Small intestine (tissue), 7 donors: ENCODE data around the gene AUTS2. TPM values are rescaled to one million over a fixed set of nuclear protein-coding genes. Genes with fewer than 3 reads are reported as not detected.

Experiments used
- DNase-seq, 2 donors: peaks; one replicate each; pipeline versions ENCODE4 v3.0.0 to v3.0.0-alpha.2; 2013
- FAIRE-seq: peaks from 2 replicates; lab custom pipeline; 2012; peaks lifted over from hg19 to GRCh38; lab: Jason Lieb, UNC
- H3K27ac ChIP-seq, 3 donors: one replicate each; pipeline ENCODE4 v1.5.1; 2013; ENCODE audit warnings: low read length in 2 of 3, mild to moderate bottlenecking in 2 of 3, control low read depth in 1 of 3, inconsistent platforms in 1 of 3, low read depth in 1 of 3, moderate library complexity in 1 of 3
- H3K27me3 ChIP-seq, 3 donors: one replicate each; pipeline ENCODE4 v1.6.1; 2013; ENCODE audit warnings: low read length in 3 of 3, inconsistent platforms in 1 of 3; ENCODE audit not compliant: control insufficient read depth in 3 of 3, insufficient read depth in 3 of 3
- H3K36me3 ChIP-seq, 3 donors: one replicate each; pipeline ENCODE4 v1.6.1; 2013; ENCODE audit warnings: low read length in 3 of 3, inconsistent platforms in 1 of 3, low read depth in 1 of 3, mild to moderate bottlenecking in 1 of 3, moderate library complexity in 1 of 3; ENCODE audit not compliant: control insufficient read depth in 3 of 3, insufficient read depth in 2 of 3
- H3K4me1 ChIP-seq, 3 donors: one replicate each; pipeline ENCODE4 v1.6.1; 2013; ENCODE audit warnings: low read length in 2 of 3, inconsistent platforms in 1 of 3, low read depth in 1 of 3, mild to moderate bottlenecking in 1 of 3, moderate library complexity in 1 of 3; ENCODE audit not compliant: control insufficient read depth in 3 of 3, insufficient read depth in 2 of 3
- H3K4me3 ChIP-seq, 3 donors: one replicate each; pipeline ENCODE4 v1.5.1; 2013; ENCODE audit warnings: low read length in 3 of 3, control low read depth in 1 of 3, inconsistent platforms in 1 of 3, low read depth in 1 of 3, mild to moderate bottlenecking in 1 of 3, moderate library complexity in 1 of 3
- H3K9me3 ChIP-seq, 2 donors: one replicate each; pipeline ENCODE4 v1.6.1; 2013; ENCODE audit warnings: low read depth in 1 of 2, low read length in 1 of 2; ENCODE audit not compliant: control insufficient read depth in 2 of 2, insufficient read depth in 1 of 2
- WGBS, 3 donors: extraction: QIAGEN DNeasy Blood & Tissue Kit; methylation state at CpG; one replicate each; pipeline ENCODE4 v1.1.7; 2013; 5-methylcytosine and 5-hydroxymethylcytosine counted together
- polyA plus RNA-seq, 4 donors: library from polyadenylated mRNA; stranded (reverse) in 3 of 4; unstranded in 1 of 4; fragments of 200-250 nt in 3 of 4; fragments of 120-200 nt in 1 of 4; gene quantifications; one replicate each; pipeline versions ENCODE4 v1.2.1 to v1.2.3, GENCODE V29; 2013
- donor health status: healthy with polysubstance abuse.
- donor health status: control.
- donor health status: control.
- donor health status: Bipolar disorder and iron deficiency.
- donor health status: healthy.

The AUTS2 gene
- polyA plus RNA-seq, 4 donors = 4.9 to 43.5 (median 13.6) TPM

DNA sequence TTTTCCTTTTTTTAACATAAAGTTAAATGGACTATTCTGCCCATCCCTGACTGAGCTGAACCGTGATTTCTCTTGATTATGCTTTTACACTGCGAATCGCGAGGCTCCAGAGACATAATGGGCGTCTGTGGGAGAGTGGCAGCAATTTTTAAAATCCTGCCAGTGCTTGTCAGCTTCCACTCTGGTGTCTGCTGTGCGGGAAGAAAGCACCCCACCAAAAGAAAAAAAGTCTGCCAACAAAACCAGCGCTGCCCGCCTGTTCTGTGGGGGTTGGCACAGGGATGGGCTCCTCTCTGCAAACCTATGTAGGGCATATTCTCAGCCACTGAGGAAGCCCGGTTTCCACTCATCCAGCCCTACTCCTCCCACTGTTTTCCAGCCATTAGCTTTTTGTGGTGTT is 941.3 kb downstream of the AUTS2 start:
- no peaks in the 10 kb centered on the region for H3K9me3 ChIP-seq
- no peaks in the 10 kb centered on the region for H3K27me3 ChIP-seq
- 82 to 96% (median 92%) methylated on average over 9 of the region's 9 CpGs for WGBS, 3 donors
- H3K4me1 ChIP-seq = no peaks in the 10 kb centered on the region
- no peak overlapping the region for H3K27ac ChIP-seq
- no peak for DNase-seq
- no peak for FAIRE-seq
- H3K36me3 ChIP-seq = no peaks in the 10 kb centered on the region
- H3K4me3 ChIP-seq = no peak overlapping the region

DNA sequence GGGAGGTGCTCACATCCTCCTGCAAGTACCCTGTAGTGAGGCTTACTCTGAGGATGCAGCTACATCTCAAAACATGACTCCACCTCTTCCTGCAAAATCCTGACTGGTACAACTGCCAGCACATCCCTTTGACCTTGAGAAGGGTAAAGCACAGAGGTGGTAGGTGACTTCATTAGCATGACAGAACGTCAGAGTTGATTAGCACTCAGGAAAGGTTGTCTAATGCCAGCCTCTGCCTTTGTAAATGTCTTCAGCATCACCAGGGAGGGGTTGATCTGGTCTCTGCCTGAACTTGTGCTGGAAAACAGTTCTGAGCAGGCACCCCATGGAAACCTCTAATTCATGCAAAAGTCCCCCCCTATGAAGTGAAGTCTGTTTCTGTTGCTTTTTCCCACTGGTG is 942.4 kb downstream of the AUTS2 start:
- WGBS, 3 donors = 30 to 66% (median 45%) methylated on average over 1 of the region's 1 CpG

DNA sequence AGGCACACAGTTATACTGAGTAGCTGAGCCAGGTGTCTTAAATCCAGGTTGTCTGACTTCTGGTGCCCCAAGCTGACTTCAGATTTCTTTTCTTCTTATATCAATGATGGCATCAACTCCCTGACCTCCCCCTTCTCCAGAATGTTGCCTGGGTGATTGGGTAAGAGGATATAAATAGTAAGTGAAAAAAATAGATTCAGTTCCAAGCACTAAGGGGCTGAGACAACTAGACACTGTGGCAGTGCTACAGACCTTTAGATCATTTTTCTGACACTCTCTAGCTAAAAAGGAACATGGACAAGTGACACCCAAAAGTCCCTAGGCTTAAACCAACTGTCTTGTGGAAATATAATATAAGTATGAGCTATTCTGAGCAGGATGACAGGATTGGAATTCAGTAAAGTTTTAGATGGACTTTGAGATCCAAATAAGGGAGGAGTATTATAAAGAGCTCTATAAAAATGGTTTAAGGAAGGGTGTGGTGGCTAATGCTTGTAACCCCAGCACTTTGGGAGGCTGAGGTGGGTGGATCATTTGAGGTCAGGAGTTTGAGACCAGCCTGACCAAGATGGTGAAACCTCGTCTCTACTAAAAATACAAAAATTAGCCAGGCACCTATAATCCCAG is 944.6 kb downstream of the AUTS2 start:
- Histone ChIP-seq H3K27me3 (no peaks in the 10 kb centered on the region), H3K27ac (no peak overlapping the region), H3K4me1 (no peaks in the 10 kb centered on the region), H3K9me3 (peaks cover 0 to 5% of the 10 kb centered on the region in 2 donors), H3K36me3 (no peaks in the 10 kb centered on the region), H3K4me3 (no peak overlapping the region)
- DNase-seq (peak in 1 of 2 donors; percentile 37), FAIRE-seq (no peak)
- WGBS, 3 donors = 56 to 70% (median 63%) methylated on average over 1 of the region's 1 CpG

More for the DNA sequence above, 942.4 kb downstream of the AUTS2 start:
- Histone ChIP-seq H3K4me1 (no peaks in the 10 kb centered on the region), H3K9me3 (no peaks in the 10 kb centered on the region), H3K27ac (no peak overlapping the region), H3K27me3 (no peaks in the 10 kb centered on the region), H3K36me3 (no peaks in the 10 kb centered on the region), H3K4me3 (no peak overlapping the region)
- FAIRE-seq (no peak), DNase-seq (no peak)

DNA sequence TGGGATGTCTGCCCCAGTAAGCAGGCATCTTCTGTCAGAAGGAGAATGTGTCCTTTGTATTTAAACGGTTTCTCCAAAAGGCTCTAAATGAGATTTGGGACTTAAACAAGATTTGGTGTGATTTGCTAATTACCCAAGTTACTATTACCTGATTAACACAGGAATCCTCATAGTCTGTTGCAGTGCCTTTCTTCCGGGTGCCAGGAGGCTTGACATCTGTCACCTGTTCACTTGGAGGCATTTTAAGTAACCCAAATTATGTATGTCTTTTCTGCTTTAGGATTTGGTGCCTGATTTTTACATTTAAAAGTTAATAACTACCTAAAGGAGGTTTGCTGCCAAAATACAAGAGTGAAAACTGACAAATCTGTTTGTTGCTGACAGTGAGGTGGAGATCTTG is 945.7 kb downstream of the AUTS2 start:
- Histone ChIP-seq H3K4me1 (no peaks in the 10 kb centered on the region), H3K9me3 (peaks cover 0 to 5% of the 10 kb centered on the region in 2 donors), H3K27me3 (no peaks in the 10 kb centered on the region), H3K36me3 (no peaks in the 10 kb centered on the region), H3K4me3 (no peak overlapping the region), H3K27ac (no peak overlapping the region)
- FAIRE-seq (no peak), DNase-seq (no peak)
- 93 to 97% (median 94%) methylated on average over 2 of the region's 2 CpGs for WGBS, 3 donors

DNA sequence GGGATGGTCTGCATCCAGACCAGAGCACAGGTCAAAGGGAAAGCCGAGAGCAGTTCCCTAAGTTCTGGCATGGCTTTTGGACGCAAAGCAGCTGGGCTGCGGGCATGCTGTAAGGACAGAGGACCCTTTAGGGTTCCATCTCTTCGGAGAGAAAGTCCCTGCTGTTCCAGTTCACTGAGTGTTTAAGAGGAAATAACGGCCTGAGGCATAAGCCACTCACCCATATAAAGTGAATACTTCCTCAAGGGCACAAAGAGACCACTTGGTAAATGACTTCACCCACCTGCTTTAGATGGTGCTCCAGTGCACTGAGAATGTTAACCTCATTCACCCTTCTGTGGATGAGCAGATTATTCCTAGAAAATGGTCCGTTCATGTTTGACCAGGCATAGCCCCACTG is 946.9 kb downstream of the AUTS2 start:
- no peaks in the 10 kb centered on the region for H3K4me1 ChIP-seq
- H3K36me3 ChIP-seq = no peaks in the 10 kb centered on the region
- peaks cover 0 to 8% of the 10 kb centered on the region in 2 donors for H3K9me3 ChIP-seq
- FAIRE-seq = no peak
- DNase-seq = no peak
- 87 to 94% (median 92%) methylated on average over 6 of the region's 6 CpGs for WGBS, 3 donors
- H3K27me3 ChIP-seq = no peaks in the 10 kb centered on the region
- H3K4me3 ChIP-seq = no peak overlapping the region
- no peak overlapping the region for H3K27ac ChIP-seq

DNA sequence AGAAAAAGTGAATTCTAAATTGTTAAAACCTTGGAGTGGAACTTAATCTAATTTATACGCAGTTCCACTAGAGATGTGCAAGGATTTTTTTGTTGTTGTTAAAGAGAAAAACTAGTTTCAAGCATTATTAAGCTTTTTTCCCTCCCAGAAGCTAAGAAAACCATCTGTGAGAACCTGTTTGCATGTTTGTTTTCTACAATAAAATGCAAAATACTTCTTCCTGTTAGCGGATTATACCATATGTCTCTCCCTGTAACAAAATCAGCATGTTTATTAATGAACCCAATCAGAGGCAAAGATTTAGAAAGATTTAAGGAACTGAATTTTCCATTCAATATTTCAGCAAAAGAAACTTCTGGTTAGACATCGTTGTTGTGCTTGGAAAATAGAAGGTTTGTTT is 953.9 kb downstream of the AUTS2 start:
- Histone ChIP-seq H3K9me3 (peaks cover 0 to 10% of the 10 kb centered on the region in 2 donors), H3K27ac (no peak overlapping the region), H3K36me3 (no peaks in the 10 kb centered on the region), H3K4me1 (no peaks in the 10 kb centered on the region), H3K27me3 (no peaks in the 10 kb centered on the region), H3K4me3 (no peak overlapping the region)
- DNase-seq (no peak), FAIRE-seq (no peak)
- 78 to 86% (median 80%) methylated on average over 3 of the region's 3 CpGs for WGBS, 3 donors

DNA sequence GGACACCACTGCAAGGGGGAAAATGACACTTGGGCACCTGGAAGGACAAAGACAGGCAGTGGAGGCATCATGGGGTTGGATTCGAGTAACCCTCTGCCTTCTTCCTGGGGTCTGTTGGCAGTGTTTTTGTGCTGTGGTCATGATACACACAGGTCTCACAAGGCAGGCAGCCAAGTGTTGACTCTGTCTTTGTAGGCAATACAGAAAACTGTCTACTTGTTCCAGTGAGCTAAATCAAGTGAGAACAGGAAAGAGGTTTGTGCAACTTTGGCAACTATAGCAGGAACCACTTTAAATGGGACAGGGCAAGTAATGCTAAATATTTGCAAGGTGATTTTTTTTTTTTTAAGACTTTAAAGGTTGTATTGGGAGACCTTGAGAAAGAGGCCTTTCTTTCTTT is 955.1 kb downstream of the AUTS2 start:
- Histone ChIP-seq H3K27ac (no peak overlapping the region), H3K4me3 (no peak overlapping the region), H3K27me3 (no peaks in the 10 kb centered on the region), H3K9me3 (peaks cover 0 to 7% of the 10 kb centered on the region in 2 donors), H3K4me1 (no peaks in the 10 kb centered on the region), H3K36me3 (no peaks in the 10 kb centered on the region)
- WGBS, 3 donors = 83 to 91% (median 89%) methylated on average over 1 of the region's 1 CpG
- DNase-seq (no peak), FAIRE-seq (no peak)

DNA sequence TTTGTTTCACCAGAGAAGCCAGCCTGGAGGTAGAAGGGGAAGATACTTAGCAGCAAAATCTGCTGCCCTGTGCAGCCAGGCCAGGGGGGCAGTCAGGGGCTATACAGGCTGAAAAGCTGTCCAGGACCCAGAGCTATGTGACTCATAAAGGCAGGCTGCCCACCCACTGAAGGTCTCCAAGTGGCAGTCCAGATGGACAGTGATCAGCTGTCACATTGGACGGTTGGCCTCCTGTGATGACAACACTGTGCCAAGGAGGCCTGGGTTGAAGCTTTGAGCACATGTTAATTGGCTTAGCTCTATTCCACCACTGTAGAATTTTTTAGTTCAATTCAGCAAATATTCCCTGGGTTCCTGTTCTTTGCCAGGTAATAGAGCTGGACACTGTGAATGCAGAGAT is 956.4 kb downstream of the AUTS2 start:
- Histone ChIP-seq H3K4me1 (no peaks in the 10 kb centered on the region), H3K27me3 (no peaks in the 10 kb centered on the region), H3K4me3 (no peak overlapping the region), H3K27ac (no peak overlapping the region), H3K9me3 (peaks cover 0 to 12% of the 10 kb centered on the region in 2 donors), H3K36me3 (no peaks in the 10 kb centered on the region)
- no peak for FAIRE-seq
- WGBS, 3 donors = 87 to 93% (median 90%) methylated on average over 1 of the region's 1 CpG
- no peak for DNase-seq

DNA sequence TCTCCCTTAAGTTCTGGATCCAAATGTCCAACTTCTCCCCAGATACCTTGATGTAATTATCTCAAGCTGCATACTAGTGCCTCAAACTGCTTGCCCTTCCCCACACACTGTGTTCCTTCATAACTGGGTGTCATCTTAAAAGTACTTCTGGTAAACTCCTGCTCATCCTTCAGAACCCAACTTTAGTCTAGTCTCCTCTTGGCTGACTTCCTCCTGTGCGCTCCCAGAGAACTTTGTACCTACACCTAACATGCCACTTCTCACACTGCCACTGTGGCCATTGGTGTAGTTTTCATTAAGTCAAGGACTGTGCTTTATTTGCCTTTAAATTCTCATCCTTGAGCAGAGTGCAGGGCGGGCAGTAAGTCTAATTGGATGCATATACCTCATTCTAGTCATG is 958.5 kb downstream of the AUTS2 start:
- no peak for FAIRE-seq
- 81 to 87% (median 87%) methylated on average over 2 of the region's 2 CpGs for WGBS, 3 donors

More for the DNA sequence above, 958.5 kb downstream of the AUTS2 start:
- H3K27ac ChIP-seq = no peak overlapping the region
- H3K4me1 ChIP-seq = no peaks in the 10 kb centered on the region
- H3K4me3 ChIP-seq = no peak overlapping the region
- DNase-seq = no peak
- no peaks in the 10 kb centered on the region for H3K36me3 ChIP-seq
- H3K27me3 ChIP-seq = no peaks in the 10 kb centered on the region
- peaks cover 0 to 9% of the 10 kb centered on the region in 2 donors for H3K9me3 ChIP-seq
